BE2C (cell line): ENCODE results near the gene DYNC1LI2.

Source experiments
- DNase-seq: peaks from one replicate; pipeline ENCODE4 v3.0.0-alpha.2; 2020
- H3K27me3 ChIP-seq: fragments of 250-450 bp; sonication (Bioruptor Pico); 2 replicates; pipeline ENCODE4 v1.5.1; 2020; ENCODE audit warnings: mild to moderate bottlenecking
- H3K36me3 ChIP-seq: fragments of 250-450 bp; sonication (Bioruptor Pico); 2 replicates; pipeline ENCODE4 v1.5.1; 2020; ENCODE audit warnings: mild to moderate bottlenecking
- H3K4me1 ChIP-seq: fragments of 250-450 bp; sonication (Bioruptor Pico); 2 replicates; pipeline ENCODE4 v1.5.1; 2020
- H3K4me3 ChIP-seq: 2 replicates; pipeline ENCODE4 v1.5.1; 2011; ENCODE audit warnings: low read depth, low read length
- H3K9me3 ChIP-seq: fragments of 250-450 bp; sonication (Bioruptor Pico); 2 replicates; pipeline ENCODE4 v1.5.1; 2020
- TF ChIP-seq, protein P1 (sequence below): IDR thresholded peaks from 2 replicates; pipeline ENCODE4 v1.5.1; 2012; ENCODE audit warnings: mild to moderate bottlenecking, low read depth, low read length

DYNC1LI2 gene

DNA sequence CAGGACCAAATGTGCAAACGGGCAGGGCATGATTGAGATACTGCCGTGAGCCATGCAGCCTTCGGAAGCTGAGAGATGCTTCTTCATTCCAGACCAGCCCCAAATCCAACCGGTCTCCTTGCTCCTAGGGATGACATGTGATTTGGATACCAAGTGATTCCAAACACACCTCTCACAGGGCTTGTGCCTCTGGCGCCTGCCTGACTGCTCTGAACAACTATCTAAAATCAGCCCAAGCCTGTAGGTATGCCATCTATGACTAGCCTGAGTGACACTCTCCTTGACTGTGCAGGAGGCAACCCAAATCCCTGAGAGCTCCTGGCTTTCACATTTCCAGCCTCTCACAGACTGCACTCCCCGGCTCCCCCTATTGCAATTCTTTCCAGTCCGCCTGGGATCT, 20.3 kb downstream of the DYNC1LI2 start:
- Histone ChIP-seq H3K4me1 (no peaks in the 10 kb centered on the region), H3K36me3 (peaks cover 91% of the 10 kb centered on the region)

DNA sequence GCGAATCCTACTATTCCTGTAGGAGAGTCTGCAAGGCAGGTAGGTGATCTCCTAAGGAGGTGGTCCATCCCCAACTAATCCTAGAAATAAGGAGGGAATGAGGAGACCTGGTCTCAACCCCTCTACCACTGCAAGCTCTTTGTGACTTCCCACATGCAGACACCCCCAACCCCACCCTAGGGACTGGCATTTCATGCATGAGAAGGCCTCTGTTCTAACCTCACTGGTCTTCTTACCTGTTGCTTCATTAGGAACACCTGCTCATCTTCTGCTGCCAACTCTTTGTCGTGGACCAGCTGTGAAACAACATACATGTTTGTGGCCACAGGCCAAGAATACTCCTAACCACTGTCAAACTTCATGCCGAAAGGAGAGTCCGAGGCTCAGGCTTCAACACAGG, 22.6 kb downstream of the DYNC1LI2 start:
- Histone ChIP-seq H3K9me3 (no peaks in the 10 kb centered on the region), H3K4me1 (no peaks in the 10 kb centered on the region), H3K4me3 (no peak overlapping the region), H3K27me3 (no peaks in the 10 kb centered on the region), H3K36me3 (peaks cover 94% of the 10 kb centered on the region)
- TF ChIP-seq, protein P1, sequence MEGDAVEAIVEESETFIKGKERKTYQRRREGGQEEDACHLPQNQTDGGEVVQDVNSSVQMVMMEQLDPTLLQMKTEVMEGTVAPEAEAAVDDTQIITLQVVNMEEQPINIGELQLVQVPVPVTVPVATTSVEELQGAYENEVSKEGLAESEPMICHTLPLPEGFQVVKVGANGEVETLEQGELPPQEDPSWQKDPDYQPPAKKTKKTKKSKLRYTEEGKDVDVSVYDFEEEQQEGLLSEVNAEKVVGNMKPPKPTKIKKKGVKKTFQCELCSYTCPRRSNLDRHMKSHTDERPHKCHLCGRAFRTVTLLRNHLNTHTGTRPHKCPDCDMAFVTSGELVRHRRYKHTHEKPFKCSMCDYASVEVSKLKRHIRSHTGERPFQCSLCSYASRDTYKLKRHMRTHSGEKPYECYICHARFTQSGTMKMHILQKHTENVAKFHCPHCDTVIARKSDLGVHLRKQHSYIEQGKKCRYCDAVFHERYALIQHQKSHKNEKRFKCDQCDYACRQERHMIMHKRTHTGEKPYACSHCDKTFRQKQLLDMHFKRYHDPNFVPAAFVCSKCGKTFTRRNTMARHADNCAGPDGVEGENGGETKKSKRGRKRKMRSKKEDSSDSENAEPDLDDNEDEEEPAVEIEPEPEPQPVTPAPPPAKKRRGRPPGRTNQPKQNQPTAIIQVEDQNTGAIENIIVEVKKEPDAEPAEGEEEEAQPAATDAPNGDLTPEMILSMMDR = no peak
- DNase-seq = no peak

More for the DNA sequence above, 20.3 kb downstream of the DYNC1LI2 start:
- DNase-seq = no peak
- H3K27me3 ChIP-seq = no peaks in the 10 kb centered on the region
- no peaks in the 10 kb centered on the region for H3K9me3 ChIP-seq
- TF ChIP-seq, protein P1 = no peak
- no peak overlapping the region for H3K4me3 ChIP-seq

DNA sequence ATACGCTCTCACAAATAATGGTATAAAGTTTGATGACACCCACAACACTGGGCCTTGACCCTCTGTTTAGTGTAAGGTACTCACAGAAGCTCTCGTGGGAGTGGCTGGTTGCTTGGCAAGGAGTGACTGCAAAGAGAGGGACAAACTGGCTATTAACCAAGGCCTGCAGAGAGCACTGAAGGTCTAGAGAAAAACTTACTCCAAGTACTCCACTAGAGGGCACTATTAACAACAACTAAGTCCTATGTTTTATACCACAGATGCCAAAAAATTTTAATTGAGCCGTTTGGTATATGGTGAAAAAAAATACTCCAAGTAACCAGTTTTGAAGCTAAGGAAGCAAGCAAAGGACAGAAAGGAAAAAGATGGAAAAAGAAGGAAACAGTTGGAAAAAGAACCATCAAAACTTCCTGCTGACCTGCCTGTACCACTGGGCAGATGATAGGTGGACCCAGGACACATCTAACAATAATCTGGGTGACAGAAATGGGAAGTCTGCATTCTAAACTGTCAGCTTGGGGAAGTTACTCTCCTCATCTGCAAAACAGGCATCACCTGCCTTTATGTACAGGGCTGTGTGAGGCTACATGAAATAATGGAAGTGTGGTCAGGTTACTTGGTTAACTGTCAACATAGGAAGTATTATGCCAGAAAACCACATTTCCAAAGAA, 23.2 kb downstream of the DYNC1LI2 start:
- peaks cover 92% of the 10 kb centered on the region for H3K36me3 ChIP-seq
- no peaks in the 10 kb centered on the region for H3K27me3 ChIP-seq
- no peak overlapping the region for H3K4me3 ChIP-seq
- TF ChIP-seq, protein P1 = peak; percentile 67
- DNase-seq = peak; percentile 19
- H3K9me3 ChIP-seq = no peaks in the 10 kb centered on the region
- H3K4me1 ChIP-seq = no peaks in the 10 kb centered on the region

GRCh38 chr16:66720766-66721165, 30.6 kb downstream of the DYNC1LI2 start:
- Histone ChIP-seq H3K27me3 (no peaks in the 10 kb centered on the region), H3K36me3 (peaks cover 28% of the 10 kb centered on the region), H3K9me3 (no peaks in the 10 kb centered on the region), H3K4me3 (no peak overlapping the region), H3K4me1 (no peaks in the 10 kb centered on the region)
- TF ChIP-seq, protein P1 = no peak
- DNase-seq = no peak

- Histone ChIP-seq H3K9me3 (no peaks in the 10 kb centered on the region), H3K4me1 (peaks cover 3% of the 10 kb centered on the region; the same call in 1 of the 2 replicates), H3K27me3 (no peaks in the 10 kb centered on the region), H3K4me3 (no peak overlapping the region), H3K36me3 (peaks cover 13% of the 10 kb centered on the region)
- TF ChIP-seq, protein P1 = no peak
- no peak for DNase-seq
These were observed 32.2 kb downstream of the DYNC1LI2 start for GRCh38 chr16:66719246-66719645.

DNA sequence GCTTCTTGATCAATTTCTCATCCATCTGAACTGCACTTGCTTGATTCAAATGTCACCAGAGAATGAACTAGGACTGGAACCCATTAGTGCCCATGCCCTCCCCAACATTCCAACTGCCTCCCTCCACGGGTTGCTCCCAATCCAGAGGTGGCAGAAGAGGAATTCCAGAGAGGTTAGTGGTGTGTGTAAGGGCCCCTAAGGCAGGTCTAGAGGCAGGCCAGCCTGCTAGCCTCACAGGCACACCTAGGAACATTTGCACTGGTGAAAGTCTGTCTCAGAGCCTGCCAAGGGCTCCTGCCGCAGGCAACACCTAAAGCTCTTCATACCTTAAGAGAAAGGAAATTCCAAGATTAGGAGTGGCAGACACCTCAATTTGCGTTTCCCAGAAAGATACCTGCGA, 33.6 kb downstream of the DYNC1LI2 start:
- Histone ChIP-seq H3K9me3 (no peaks in the 10 kb centered on the region), H3K4me1 (peaks cover 3% of the 10 kb centered on the region; the same call in 1 of the 2 replicates), H3K36me3 (peaks cover under 1% of the 10 kb centered on the region), H3K27me3 (no peaks in the 10 kb centered on the region), H3K4me3 (no peak overlapping the region)
- no peak for DNase-seq
- TF ChIP-seq, protein P1 = no peak
